Measurements from ENCODE around the gene GPAM.

GPAM gene

GRCh38 chr10:112227331-112227987 lies 43.9 kb upstream of the GPAM start:
- TF ChIP-seq, protein P1, sequence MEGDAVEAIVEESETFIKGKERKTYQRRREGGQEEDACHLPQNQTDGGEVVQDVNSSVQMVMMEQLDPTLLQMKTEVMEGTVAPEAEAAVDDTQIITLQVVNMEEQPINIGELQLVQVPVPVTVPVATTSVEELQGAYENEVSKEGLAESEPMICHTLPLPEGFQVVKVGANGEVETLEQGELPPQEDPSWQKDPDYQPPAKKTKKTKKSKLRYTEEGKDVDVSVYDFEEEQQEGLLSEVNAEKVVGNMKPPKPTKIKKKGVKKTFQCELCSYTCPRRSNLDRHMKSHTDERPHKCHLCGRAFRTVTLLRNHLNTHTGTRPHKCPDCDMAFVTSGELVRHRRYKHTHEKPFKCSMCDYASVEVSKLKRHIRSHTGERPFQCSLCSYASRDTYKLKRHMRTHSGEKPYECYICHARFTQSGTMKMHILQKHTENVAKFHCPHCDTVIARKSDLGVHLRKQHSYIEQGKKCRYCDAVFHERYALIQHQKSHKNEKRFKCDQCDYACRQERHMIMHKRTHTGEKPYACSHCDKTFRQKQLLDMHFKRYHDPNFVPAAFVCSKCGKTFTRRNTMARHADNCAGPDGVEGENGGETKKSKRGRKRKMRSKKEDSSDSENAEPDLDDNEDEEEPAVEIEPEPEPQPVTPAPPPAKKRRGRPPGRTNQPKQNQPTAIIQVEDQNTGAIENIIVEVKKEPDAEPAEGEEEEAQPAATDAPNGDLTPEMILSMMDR (IDR thresholded peaks at IDR 0.05; ENCODE audit: low read depth, low read length), result no peak
- H3K4me3 ChIP-seq (ENCODE audit: low read depth, low read length), result no peak overlapping the region

DNA sequence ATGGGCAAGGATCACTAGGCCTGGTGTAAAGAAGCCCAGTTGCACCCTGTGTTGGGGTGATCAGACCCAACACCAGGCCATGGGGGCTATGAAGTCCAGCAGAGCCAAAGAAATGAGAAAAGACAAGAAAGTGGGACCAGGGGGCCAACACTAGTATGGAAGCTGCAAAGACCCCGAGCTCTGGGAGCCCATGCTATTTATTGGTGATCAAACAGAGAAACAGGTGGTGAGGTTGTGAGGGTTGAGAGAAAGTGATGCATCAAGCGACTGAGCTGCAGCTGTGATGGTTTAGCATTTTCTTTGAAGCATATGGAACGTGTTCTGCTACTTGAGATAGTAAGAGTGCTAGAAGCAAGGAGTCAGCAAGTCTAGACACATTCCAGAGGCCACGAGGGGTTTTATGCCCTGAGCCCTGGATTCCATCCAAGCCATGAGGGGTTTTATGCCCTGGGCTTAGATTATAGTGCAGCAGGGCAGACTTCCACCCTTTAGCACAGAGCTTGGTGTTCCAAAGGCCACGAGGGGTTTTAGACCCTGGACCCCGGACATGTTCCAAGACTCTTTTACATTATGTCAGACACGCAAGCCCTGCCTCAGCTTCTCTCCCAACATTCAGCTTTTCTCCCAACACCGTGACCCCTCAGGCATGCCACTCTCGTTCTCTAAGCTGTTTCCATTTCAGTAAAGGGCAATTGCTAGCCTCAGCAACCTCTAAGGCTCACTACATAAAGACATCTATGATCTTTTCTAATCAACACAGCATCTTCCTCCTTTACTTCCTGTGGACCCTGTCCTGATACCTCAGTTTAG lies 43.1 kb upstream of the GPAM start:
- TF ChIP-seq, protein P1 (IDR thresholded peaks at IDR 0.05; ENCODE audit: low read depth, low read length), result no peak

DNA sequence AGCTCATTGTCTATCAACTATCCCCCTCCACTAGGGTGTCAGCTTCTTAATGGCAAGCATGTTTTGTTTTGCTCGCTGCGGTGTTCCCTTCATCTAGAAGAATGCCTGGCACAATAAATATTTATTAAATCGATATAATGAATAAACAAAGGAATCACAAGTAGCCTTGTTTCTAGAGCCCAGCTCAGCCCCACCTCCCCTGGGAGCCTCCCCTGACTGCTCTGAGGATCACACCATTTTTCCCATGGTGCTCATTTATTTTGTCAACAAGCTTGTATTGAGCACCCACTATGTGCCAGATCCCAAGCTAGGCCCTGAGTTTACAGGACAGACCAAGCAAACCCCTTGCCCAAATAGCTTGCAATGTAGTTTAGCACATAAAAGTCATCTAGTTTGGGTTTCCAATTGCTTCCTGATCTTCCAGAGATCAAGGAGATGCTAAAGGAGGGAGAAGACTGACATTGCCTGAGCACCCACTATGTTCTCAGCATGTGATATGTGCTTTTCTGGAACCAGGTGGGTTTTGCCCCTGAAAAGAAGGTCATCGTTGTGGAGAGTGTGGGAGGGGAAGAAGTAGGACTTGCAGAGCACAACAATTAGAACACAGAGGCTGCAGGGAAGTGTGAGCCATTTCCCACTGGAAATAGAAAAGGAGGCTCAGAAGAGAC lies 42.3 kb upstream of the GPAM start:
- TF ChIP-seq, protein P1 (IDR thresholded peaks at IDR 0.05; ENCODE audit: low read depth, low read length), result no peak
- H3K4me3 ChIP-seq (ENCODE audit: low read depth, low read length), result no peak overlapping the region

More for the DNA sequence above, 43.1 kb upstream of the GPAM start:
- no peak overlapping the region for H3K4me3 ChIP-seq (ENCODE audit: low read depth, low read length)

GRCh38 chr10:112224933-112225529 lies 41.5 kb upstream of the GPAM start:
- TF ChIP-seq, protein P1 (IDR thresholded peaks at IDR 0.05; ENCODE audit: low read depth, low read length), result no peak
- no peak overlapping the region for H3K4me3 ChIP-seq (ENCODE audit: low read depth, low read length)

- TF ChIP-seq, protein P1 (IDR thresholded peaks at IDR 0.05; ENCODE audit: low read depth, low read length), result no peak
- H3K4me3 ChIP-seq (ENCODE audit: low read depth, low read length), result no peak overlapping the region
Measured at GRCh38 chr10:112223725-112224124, 40.2 kb upstream of the GPAM start.

DNA sequence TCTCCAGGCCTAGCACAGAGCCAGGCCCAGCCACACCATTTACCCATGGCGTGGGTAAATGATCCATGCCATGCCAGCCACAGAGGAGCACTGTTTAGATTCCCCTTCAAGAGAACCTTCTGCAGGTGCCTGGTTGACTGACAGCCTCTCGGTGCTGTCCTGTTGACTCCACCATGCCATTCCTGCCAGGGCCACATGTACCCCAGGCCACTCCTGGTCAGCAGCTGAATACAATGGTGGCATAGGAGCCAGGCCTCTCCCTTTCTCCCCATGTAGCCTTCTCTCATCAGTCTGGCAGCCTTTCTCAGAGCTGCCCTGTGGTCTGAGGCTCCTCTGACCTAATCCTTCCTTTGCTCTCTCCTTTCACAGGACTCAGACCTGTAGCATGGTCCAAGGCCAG lies 39.2 kb upstream of the GPAM start:
- no peak overlapping the region for H3K4me3 ChIP-seq (ENCODE audit: low read depth, low read length)
- TF ChIP-seq, protein P1 (IDR thresholded peaks at IDR 0.05; ENCODE audit: low read depth, low read length), result no peak

All from WI38 (cell line).